ENCODE results near the gene GJB6.

Gene GJB6

DNA sequence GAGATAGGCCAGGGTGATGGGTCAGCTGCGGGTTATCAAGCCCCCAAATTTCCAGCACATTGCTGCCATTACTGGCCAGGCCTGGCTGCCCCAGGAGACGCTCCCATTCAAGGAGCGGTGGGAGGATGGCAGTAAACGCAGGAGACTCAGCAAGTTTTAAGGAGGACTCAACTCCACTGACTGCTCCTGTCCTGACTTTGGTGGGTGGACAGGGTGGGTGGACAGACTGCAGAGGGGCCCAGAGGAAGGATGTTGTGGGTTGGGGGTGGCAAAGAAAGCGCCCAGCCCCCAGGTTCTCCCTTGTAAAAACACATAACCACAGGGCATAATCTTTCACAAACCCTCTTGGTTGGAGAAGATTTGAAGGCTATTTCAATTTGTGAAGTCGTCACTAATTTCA, 4.4 kb downstream of the GJB6 start:
- no peak for DNase-seq

DNA sequence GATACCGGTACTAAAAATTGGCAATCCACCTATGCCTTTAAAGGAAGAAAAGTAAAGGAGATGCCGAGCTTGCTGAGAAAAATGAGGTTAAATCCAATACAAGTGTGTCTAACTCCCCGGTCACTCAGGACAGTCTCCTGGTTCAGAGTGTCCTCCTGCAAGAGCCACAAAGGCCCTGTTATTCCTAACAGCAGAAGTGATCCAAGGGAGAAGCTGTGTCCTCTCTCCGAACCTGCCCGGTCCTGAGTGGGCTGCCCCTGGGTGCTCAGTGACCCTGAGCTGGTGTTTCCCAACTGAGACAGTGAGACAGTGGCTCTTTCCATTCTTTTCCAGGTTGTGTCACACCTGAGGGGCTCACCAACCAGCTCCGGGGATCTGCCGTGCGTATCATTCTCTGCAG, 4.8 kb downstream of the GJB6 start:
- no peak for DNase-seq

GRCh38 chr13:20222553-20222952, 9.6 kb downstream of the GJB6 start:
- DNase-seq = no peak

DNA sequence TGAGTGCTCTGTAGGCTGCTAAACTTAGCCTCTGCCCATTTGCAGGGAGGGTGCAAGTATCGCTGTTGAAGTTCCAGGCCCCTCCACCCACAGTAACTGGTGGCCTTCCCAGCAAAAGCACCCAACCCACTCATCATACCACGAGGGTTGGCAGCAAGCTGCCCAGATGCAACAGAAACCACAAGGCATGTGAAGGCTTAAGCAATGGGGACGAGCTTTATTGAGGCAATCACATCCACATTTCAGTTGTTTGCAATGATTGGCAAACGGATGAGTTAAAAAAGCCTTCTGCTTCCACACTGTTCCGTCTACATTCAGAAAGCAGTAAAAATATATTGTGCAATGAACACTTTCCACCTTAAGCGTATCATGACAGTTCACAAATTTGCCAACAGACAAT, 10.3 kb downstream of the GJB6 start:
- no peak for DNase-seq

DNA sequence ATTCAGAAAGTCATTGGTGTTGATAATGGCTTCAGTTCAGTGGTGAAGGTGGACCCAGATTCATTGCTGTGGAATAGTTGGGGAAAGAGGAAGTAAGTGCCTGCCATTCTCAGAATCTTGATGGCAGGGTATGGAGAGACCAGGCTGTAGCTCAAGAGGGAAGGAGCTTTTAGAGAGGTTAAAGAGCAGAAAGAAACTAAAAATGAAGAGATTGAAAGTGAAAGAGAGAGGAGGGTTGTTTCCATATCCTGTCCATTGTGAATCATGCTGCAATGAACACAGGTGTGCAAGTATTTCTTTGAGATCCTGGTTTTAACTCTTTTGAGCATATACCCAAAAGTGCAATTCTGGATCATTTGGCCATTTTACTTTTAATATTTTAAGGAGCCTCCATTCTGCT, 12.5 kb downstream of the GJB6 start:
- DNase-seq = no peak

- no peak for DNase-seq
These were observed 15.0 kb downstream of the GJB6 start for GRCh38 chr13:20217168-20217567.

DNA sequence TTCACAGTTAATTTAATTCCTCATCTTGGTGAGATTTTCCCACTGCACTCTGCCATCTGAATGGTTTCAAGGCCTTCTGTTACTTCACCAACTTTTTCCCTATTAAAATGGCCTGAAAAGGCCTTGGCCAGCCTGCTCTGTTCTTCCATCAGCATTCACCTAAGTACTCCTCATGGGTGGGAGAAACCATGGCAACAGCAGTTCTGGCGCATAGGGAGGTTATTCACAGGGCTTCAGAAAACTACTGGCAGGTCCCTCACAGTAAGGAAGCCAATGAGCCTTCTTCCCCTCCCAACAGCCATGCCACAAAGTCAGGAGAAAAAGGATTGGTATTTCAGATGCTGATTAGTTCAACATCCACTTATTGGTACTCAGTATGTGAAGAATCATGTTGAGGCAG, 22.2 kb downstream of the GJB6 start:
- DNase-seq = peak in 23 of 51 donors; percentile 11 to 78 (median 48)

GRCh38 chr13:20206698-20207235, 25.4 kb downstream of the GJB6 start:
- DNase-seq = no peak

DNA sequence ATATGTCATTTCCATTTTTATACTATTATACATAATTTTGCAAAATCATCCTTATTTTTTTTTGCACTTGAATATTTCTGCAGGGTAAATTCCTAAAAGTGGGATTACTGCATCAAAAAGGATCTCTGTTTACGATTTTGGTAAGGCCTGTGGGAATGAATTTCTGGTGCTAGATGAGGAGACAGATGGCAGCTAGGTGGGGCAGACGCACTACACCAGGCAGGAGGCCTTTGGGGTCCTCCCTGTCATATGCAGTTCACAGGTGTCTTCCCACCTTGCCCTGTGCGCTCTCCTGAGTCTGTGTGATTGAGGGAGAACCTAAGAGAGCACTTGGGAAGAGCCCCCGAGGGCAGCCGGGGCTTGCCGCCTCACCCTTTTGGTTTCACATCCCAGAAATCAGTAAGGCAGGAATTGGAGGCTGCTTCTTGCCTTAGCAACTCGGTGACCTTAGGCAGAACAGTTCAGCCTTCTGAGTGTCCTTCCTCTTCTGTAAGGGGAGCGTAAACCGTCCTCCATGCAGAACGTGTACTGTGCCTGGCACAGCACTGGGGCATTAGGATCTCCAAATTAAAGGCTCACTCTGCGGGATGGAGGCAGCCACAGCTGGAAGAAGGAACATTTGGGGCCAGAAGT, 25.9 kb downstream of the GJB6 start:
- DNase-seq = no peak

DNA sequence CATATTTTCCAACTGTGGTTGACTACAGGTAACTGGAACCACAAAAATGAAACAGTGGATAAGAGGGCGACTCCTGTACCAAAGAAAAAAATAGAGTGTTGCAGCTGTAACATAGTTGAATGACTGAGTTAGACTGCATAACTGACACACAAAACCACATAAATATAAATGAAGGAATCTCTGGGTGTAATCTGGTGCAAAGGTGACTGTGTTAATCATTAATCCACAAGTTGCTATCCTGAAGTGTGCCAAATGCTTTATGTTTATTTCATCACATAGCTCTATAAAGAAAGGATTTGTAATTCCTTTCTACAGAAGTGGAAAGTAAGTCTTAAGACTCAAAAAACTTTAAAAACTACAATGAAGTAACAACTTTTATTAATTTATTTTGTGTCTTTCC, 33.3 kb downstream of the GJB6 start:
- DNase-seq = no peak

- peak in 3 of 51 donors; percentile 12 to 51 (median 16) for DNase-seq
These were observed 34.7 kb downstream of the GJB6 start for GRCh38 chr13:20197361-20197834.

GRCh38 chr13:20195801-20196200, 36.3 kb downstream of the GJB6 start:
- DNase-seq = no peak

- no peak for DNase-seq
These were observed 38.0 kb downstream of the GJB6 start for GRCh38 chr13:20193907-20194631.

GRCh38 chr13:20193162-20193906, 38.8 kb downstream of the GJB6 start:
- no peak for DNase-seq

DNA sequence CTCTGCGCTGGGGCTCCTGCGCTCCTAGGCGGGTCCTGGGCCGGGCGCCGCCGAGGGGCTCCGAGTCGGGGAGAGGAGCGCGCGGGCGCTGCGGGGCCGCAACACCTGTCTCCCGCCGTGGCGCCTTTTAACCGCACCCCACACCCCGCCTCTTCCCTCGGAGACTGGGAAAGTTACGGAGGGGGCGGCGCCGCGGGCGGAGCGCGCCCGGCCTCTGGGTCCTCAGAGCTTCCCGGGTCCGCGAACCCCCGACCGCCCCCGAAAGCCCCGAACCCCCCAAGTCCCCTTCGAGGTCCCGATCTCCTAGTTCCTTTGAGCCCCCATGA, 39.3 kb downstream of the GJB6 start, which contains the start of gene GJB2:
GJB2 (minus strand) TSS at position 103 of the 326 bp plus-strand sequence. CDS start 3,357 bp downstream, outside the sequence.
- peak in 1 of 51 donors; percentile 2 for DNase-seq

DNA sequence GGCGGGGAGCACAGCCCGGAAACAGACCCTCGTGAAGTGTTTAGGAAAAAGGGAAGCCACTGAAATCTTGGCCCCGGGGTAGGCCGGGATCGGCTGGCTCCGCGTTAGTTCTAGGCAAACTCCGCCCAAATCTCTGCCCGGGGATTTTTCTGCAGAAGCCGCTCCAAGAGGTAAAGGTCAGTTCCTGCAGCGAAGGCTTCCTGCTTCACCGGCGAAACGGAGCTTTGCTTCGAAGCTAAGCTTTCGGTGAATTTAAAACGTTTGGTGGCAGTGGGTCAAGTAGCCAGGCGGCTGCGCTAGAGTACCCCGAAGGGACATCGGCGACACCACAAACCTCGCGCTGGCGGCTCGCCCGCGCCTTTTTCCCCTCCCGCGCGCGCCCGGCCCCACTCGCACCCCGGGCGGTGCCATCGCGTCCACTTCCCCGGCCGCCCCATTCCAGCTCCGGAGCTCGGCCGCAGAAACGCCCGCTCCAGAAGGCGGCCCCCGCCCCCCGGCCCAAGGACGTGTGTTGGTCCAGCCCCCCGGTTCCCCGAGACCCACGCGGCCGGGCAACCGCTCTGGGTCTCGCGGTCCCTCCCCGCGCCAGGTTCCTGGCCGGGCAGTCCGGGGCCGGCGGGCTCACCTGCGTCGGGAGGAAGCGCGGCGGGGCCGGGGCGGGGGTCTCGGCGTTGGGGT, 39.8 kb downstream of the GJB6 start:
- peak in 7 of 51 donors; percentile 5 to 42 (median 17) for DNase-seq

- no peak for DNase-seq
These were observed 40.6 kb downstream of the GJB6 start for GRCh38 chr13:20191311-20192157.

DNA sequence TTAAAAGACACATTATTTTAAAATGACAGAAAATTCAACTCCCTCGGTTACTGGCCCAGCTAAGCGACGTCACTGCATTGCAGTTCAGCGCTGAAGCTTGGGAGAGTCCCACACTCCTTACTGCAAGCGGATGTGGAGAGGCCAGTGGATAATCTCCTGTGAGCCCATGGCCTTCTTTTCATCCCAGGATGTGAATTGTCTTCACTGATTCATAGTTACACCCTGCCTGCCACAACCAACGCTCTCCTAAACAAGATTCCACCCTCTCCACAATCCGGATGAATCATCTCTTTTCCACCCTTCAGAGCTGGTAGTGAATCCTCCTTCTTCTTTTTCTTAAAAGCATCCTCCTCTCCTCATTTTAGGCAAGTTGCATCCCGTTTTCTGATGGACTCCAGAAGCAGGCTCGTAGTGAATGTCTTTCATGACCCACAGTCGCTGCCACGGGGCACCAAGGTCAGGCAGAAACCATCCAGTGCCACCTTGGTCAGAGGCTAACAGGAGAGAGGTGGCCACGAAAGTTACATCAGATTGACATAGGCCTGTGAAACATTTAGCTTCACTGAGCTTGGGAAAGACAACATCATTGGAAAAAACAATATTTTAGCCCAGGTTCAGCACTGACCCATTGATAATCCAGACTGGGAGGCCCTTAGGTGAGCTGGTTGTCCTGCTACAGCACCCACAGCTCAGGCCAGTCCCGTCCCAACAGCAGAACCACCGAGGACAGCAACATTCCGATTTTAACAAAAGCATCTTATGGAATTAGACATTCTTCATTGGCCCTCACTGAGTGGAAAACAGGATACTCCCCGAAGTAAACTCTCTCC, 41.4 kb downstream of the GJB6 start:
- no peak for DNase-seq

GRCh38 chr13:20190076-20190475, 42.0 kb downstream of the GJB6 start:
- no peak for DNase-seq
